DMS53 (cell line): ENCODE data around the gene VAV2.
A peak's percentile ranks its signal among the peaks of the same experiment; 100 is the strongest.

Experiments used
- DNase-seq: peaks from one replicate; lab custom pipeline; 2025; lab: John Stamatoyannopoulos, UW

Gene VAV2

DNA sequence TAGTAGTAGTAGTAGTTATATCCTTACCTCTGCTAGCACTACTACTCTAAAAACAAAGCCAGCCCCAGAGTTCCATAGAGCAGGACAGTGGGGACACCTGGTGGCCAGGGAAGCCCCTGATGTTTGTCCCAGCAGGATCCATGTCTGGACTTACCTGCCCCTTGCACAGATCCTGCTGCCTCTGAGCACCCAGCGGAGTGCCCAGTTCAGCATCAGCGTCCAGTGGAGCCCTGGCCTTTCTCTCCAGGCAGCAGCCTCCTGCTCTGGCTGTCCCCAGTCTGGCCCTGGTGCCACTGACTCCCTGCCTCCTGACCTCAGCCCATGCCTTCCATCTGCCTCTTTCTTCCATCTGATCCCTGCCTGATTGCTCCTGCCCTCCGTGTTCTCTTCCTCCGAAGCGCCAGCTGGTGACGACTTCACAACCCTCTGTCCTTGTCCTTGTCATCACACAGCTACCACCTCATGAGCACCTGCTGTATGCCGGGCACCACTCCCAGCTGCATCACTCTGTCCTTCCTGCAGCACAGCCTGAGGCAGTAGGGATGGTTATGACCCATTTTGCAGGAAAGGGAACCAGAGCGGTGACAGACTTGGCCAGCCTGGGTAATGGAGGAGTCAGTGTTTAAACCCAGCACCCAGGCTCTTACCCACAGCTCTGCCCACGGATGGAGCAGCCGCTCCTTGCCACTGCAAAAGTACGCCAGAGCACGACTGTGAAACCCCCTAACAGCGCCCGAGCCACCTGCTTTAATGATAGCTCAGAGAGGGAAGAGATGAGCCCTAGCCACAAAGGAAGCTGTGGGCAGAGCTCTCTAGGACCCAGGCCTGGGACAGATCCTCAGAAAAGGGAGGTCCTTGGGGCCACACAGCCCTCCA lies 265.5 kb downstream of the VAV2 start:
- DNase-seq: peak; percentile 87

- no peak for DNase-seq
Observed at GRCh38 chr9:133725886-133726285, 266.2 kb downstream of the VAV2 start.

- no peak for DNase-seq
Observed at GRCh38 chr9:133718563-133719315, 273.4 kb downstream of the VAV2 start.

GRCh38 chr9:133717113-133718031 lies 274.8 kb downstream of the VAV2 start:
- DNase-seq: no peak

GRCh38 chr9:133716564-133717112 lies 275.5 kb downstream of the VAV2 start:
- no peak for DNase-seq

- no peak for DNase-seq
Observed at GRCh38 chr9:133715866-133716563, 276.1 kb downstream of the VAV2 start.

- no peak for DNase-seq
Observed at GRCh38 chr9:133715295-133715865, 276.7 kb downstream of the VAV2 start.

DNA sequence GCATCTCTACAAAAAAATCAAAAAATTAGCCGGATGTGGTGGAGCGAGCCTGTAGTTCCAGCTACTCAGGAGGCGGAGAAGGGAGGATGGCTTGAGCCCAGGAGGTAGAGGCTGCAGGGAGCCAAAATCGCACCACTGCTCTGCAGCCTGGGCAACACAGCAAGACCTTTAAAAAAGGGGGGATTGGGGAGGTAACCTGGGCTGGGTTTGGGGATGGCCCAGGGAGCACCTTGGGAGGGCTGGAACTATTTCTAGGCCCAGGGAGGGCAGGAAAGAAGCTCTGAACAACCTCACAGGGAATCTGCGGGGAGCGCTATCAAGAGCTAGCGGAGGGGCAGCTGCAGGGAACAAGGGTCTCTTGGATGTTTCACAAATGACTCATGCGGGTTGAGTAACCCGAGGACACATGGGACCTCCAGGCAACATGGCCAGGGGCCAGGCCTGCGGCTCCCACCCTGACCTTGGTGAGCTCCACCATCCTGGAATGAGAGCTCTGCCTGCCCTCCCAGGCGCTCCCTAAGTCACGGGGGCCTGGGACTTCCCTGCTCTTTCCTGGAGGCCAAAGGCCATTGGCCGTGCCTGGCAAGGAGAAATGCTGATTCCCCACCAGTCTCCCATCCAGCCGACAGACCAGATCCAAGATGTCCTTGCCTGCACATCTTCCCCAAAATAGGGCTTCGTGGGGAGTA lies 277.4 kb downstream of the VAV2 start:
- DNase-seq: no peak

DNA sequence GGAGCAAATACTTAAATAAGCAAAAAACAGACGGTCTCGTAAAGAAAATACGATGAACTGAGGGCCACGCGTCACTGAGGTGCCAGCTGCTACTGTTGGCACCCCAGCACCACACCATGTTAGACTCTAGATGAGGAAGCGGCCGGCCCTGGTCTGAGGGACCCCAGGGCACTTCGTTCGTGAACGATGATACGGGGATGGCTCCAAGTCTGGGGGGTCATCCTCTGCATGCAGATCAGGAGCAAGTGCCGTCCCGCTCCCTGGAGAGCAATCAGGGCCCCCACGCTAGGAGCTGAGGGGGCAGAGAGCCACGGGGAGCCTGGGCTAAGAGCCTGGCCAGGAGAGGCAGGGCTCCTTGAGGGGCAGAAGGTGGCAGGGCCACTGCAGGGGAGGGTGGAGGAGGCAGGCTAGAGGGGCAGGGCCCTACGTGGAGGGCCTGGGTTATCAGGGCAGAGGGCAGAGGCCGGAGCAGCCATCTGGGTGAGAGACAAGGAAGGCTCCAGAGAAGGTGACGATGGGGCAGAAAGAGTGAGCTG lies 278.1 kb downstream of the VAV2 start:
- DNase-seq: no peak

GRCh38 chr9:133713150-133713959 lies 278.8 kb downstream of the VAV2 start:
- DNase-seq: no peak

- DNase-seq: no peak
Observed at GRCh38 chr9:133712221-133713100, 279.7 kb downstream of the VAV2 start.
